Caco-2 (cell line): ENCODE data around the gene IQGAP2. TPM values are rescaled to one million over a fixed set of nuclear protein-coding genes. Genes with fewer than 3 reads are reported as not detected.

Source experiments
- BruUV-seq: library from RNA; stranded (reverse); fragments of 400-500 nt; replicated peaks from 2 replicates; lab custom pipeline; 2021; lab: Mats Ljungman, UMichigan
- CTCF ChIA-PET: fragments of 300-600 bp; sonication (Branson Sonifier 250); formaldehyde crosslinking; loops from one replicate; lab custom pipeline; 2022; ENCODE audit warnings: antibody characterized with exemption; lab: Charles Lee
- POLR2A ChIA-PET: fragments of 300-600 bp; sonication (Branson Sonifier 250); formaldehyde crosslinking; loops from one replicate; lab custom pipeline; 2022; ENCODE audit warnings: antibody characterized with exemption; lab: Charles Lee
- DNase-seq, 2 experiments: peaks; one replicate each; pipeline versions ENCODE4 v3.0.0 to v3.0.0-alpha.2; 2020 to 2022
- H3K27me3 ChIP-seq: replicated peaks from 2 replicates; pipeline ENCODE4 v1.6.0; 2011; ENCODE audit warnings: low read length; ENCODE audit not compliant: control insufficient read depth, insufficient read depth
- H3K36me3 ChIP-seq: 2 replicates; pipeline ENCODE4 v1.5.1; 2011; ENCODE audit warnings: low read length; ENCODE audit not compliant: control insufficient read depth, insufficient read depth
- H3K4me1 ChIP-seq: fragments of 250-450 bp; sonication (Bioruptor Pico); 2 replicates; pipeline ENCODE4 v1.5.1; 2020; ENCODE audit warnings: mild to moderate bottlenecking
- H3K4me3 ChIP-seq: 2 replicates; pipeline ENCODE4 v1.5.1; 2011; ENCODE audit warnings: low read depth, mild to moderate bottlenecking, control low read depth, low read length
- H3K9me3 ChIP-seq: fragments of 250-450 bp; sonication (Bioruptor Pico); 2 replicates; pipeline ENCODE4 v1.5.1; 2020; ENCODE audit warnings: mild to moderate bottlenecking, moderate library complexity
- H3K27ac Mint-ChIP-seq: one replicate; pipeline ENCODE4 v1.8.0; 2022; ENCODE audit warnings: mixed read lengths; ENCODE audit not compliant: unreplicated experiment
- H3K27me3 Mint-ChIP-seq: one replicate; pipeline ENCODE4 v1.8.0; 2022; ENCODE audit warnings: mixed read lengths; ENCODE audit not compliant: insufficient read depth, unreplicated experiment
- H3K36me3 Mint-ChIP-seq: one replicate; pipeline ENCODE4 v1.8.0; 2022; ENCODE audit warnings: mild to moderate bottlenecking, mixed read lengths; ENCODE audit not compliant: insufficient read depth, unreplicated experiment
- H3K4me1 Mint-ChIP-seq: one replicate; pipeline ENCODE4 v1.8.0; 2022; ENCODE audit warnings: low read depth, mixed read lengths; ENCODE audit not compliant: unreplicated experiment
- H3K4me3 Mint-ChIP-seq: one replicate; pipeline ENCODE4 v1.8.0; 2022; ENCODE audit warnings: mild to moderate bottlenecking, moderate library complexity, mixed read lengths; ENCODE audit not compliant: unreplicated experiment
- H3K9me3 Mint-ChIP-seq: one replicate; pipeline ENCODE4 v1.8.0; 2022; ENCODE audit warnings: mixed read lengths; ENCODE audit not compliant: unreplicated experiment
- CTCF ChIP-seq, 2 experiments: fragments of 200-600 bp in 1 of 2; IDR thresholded peaks; 1 replicate in 1 of 2; 2 replicates in 1 of 2; pipeline versions ENCODE4 v1.5.1 to v1.8.0; 2011 to 2022; ENCODE audit warnings: antibody characterized with exemption in 1 of 2, control low read depth in 1 of 2, inconsistent platforms in 1 of 2, low read depth in 1 of 2, low read length in 1 of 2, mild to moderate bottlenecking in 1 of 2, moderate library complexity in 1 of 2; ENCODE audit not compliant: insufficient read depth in 1 of 2, severe bottlenecking in 1 of 2, unreplicated experiment in 1 of 2
- intact Hi-C: fragments of 100-400 bp; cut with micrococcal nuclease; formaldehyde crosslinking; loops from one replicate; pipeline ENCODE4 v1.10.0; 2022; ENCODE audit not compliant: unreplicated experiment
- total RNA-seq: library from RNA; stranded (reverse); gene quantifications from 2 replicates; pipeline ENCODE4 v1.2.3, GENCODE V29; 2022

Gene IQGAP2
- total RNA-seq, 1 experiment from 2014 or later = 89.4 TPM

DNA sequence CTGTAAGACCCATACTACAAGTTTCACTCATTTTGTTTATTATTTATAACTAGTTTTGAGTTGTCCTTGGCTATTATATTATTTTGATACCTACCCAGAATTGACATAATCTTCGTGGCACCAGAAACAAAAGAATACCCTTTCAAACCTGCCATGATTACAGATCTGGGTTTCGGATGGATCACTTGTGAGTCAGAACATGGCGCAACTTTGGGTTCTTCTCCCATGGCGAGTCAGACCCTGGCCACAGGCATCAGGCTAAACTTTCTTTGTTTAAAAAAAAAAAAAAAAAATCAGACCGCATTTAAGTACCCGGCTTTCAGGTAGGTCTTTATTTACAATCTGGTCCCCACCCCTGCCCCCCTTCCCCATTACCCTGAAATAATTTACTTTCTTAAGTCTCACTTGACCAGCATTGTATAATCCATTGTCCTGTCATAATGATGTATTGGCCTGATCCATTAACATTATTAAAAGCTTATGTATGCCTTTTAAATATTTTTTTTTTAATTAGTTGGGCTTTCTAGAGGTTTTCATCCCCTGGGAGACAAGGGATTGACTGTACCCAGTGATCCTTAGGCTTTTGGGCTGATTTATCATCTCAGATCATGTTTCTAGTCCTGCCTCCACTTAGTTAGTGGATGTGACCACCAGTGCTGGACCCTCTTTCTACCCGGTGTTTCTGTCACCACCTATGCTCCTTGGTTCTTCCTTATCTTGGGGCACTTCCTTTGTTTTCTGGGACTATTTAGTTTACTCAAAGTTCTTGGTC lies 176.3 kb downstream of the IQGAP2 start:
- Mint-ChIP-seq H3K4me1 (peaks cover 15% of the 10 kb centered on the region), H3K27ac (no peak overlapping the region), H3K27me3 (no peaks in the 10 kb centered on the region), H3K9me3 (no peaks in the 10 kb centered on the region), H3K4me3 (no peak overlapping the region), H3K36me3 (peaks cover 12% of the 10 kb centered on the region)
- no peaks in the 10 kb centered on the region for H3K9me3 ChIP-seq
- TF ChIP-seq CTCF (IDR thresholded peaks at IDR 0.05; ENCODE audit: insufficient read depth in 1 of 2, low read depth in 1 of 2, low read length in 1 of 2, severe bottlenecking in 1 of 2, unreplicated experiment in 1 of 2) = no peak
- H3K36me3 ChIP-seq = no peaks in the 10 kb centered on the region
- H3K27me3 ChIP-seq = no peaks in the 10 kb centered on the region
- no peak for DNase-seq
- no TSS peak for BruUV-seq
- CTCF ChIA-PET = no interaction called here
- POLR2A ChIA-PET = no interaction called here
- peaks cover 33% of the 10 kb centered on the region for H3K4me1 ChIP-seq
- intact Hi-C loops = no loop called here
- H3K4me3 ChIP-seq = no peak overlapping the region

GRCh38 chr5:76580981-76581380 lies 177.9 kb downstream of the IQGAP2 start:
- Mint-ChIP-seq H3K9me3 (no peaks in the 10 kb centered on the region), H3K27me3 (no peaks in the 10 kb centered on the region), H3K4me1 (peaks cover 21% of the 10 kb centered on the region), H3K36me3 (peaks cover 6% of the 10 kb centered on the region), H3K4me3 (no peak overlapping the region), H3K27ac (no peak overlapping the region)
- ChIA-PET CTCF (interaction anchor here (0.6 to 1.0 kb wide), 5 partner anchors 14 to 1713 kb away, joined by 3 to 9 read pairs (median 3); no protein-coding TSS in a partner anchor), POLR2A (no interaction called here)
- Histone ChIP-seq H3K4me1 (peaks cover 37% of the 10 kb centered on the region), H3K9me3 (no peaks in the 10 kb centered on the region), H3K27me3 (no peaks in the 10 kb centered on the region), H3K36me3 (no peaks in the 10 kb centered on the region), H3K4me3 (no peak overlapping the region)
- no peak for TF ChIP-seq CTCF (IDR thresholded peaks at IDR 0.05; ENCODE audit: insufficient read depth in 1 of 2, low read depth in 1 of 2, low read length in 1 of 2, severe bottlenecking in 1 of 2, unreplicated experiment in 1 of 2)
- BruUV-seq = no TSS peak
- intact Hi-C loops = loop anchor here (1.0 kb wide), 1 partner anchor 177 kb away; no protein-coding TSS in a partner anchor
- DNase-seq = no peak

DNA sequence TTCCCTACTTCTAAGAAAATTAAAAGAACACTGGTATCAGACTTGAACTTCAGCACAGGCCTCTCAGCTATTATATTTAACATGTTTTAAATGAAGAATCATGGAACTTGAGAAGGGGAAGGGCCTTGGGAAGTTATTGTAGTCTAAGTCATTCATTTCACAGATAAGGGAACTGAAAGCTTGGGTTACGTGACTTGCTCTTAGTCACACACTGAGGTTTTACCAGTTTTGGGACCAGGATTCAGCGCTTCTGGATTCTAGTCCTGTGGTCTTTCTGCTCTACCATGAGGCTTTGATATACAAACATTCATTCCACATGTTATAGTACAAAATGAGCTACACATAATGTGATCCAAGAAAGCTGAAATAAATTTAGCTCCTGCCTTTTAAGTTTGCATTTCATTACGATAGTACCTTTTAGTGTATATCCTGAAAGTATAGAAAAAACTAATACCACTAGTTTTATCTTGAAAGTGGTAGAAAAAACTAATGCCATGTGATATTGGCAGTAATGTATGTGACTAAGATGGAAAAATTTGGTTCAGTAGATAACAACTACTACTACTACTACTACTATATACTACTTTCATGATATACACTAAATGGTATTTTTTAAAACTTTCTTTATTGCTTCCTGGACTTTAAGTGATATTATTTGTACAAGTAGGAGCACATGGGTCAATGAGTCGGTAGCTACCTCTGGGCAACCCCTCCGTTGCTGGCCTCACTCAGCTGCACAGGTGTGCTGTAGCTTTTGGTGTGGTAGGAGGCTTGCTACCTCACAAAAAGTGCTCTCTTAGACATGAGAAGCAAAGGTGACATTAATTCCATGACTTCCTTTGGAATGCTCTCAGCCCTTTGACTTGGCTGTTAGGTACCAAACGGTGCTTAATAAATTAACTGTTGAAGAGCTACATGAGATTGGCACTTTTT lies 179.4 kb downstream of the IQGAP2 start:
- Histone ChIP-seq H3K4me3 (no peak overlapping the region), H3K4me1 (peaks cover 33% of the 10 kb centered on the region), H3K27me3 (no peaks in the 10 kb centered on the region), H3K9me3 (no peaks in the 10 kb centered on the region), H3K36me3 (no peaks in the 10 kb centered on the region)
- H3K4me3 Mint-ChIP-seq = no peak overlapping the region
- H3K4me1 Mint-ChIP-seq = peaks cover 21% of the 10 kb centered on the region
- H3K27ac Mint-ChIP-seq = no peak overlapping the region
- CTCF ChIA-PET = interaction anchor here (0.5 to 2.8 kb wide), 8 partner anchors 19 to 407 kb away, joined by 3 to 19 read pairs (median 4); partner anchors contain the start of gene IQGAP2
- no peaks in the 10 kb centered on the region for H3K27me3 Mint-ChIP-seq
- no peak for TF ChIP-seq CTCF (IDR thresholded peaks at IDR 0.05; ENCODE audit: insufficient read depth in 1 of 2, low read depth in 1 of 2, low read length in 1 of 2, severe bottlenecking in 1 of 2, unreplicated experiment in 1 of 2)
- intact Hi-C loops = loop anchor here (1.0 kb wide), 1 partner anchor 244 kb away; no protein-coding TSS in a partner anchor
- BruUV-seq = no TSS peak
- no peak for DNase-seq
- H3K36me3 Mint-ChIP-seq = peaks cover 11% of the 10 kb centered on the region
- no peaks in the 10 kb centered on the region for H3K9me3 Mint-ChIP-seq
- POLR2A ChIA-PET = interaction anchor here (0.5 kb wide), 1 partner anchor 12 kb away, joined by 5 read pairs; no protein-coding TSS in a partner anchor
